ENCODE measurements around the gene WDR26. TPM values are rescaled to one million over a fixed set of nuclear protein-coding genes. Genes with fewer than 3 reads are reported as not detected.
"Not testable (repeated sequence)": the region's sequence is repeated elsewhere in the genome, so short reads cannot be mapped to it uniquely, and the experiment has no call there.

Gene WDR26
- 81.4 and 81.7 TPM in 2 replicates for total RNA-seq (2021)
- long read RNA-seq, full-length matches to known transcripts, result 10 of 42 reads
- long read RNA-seq, partial matches to known transcripts, result 7 of 42 reads
- long read RNA-seq, other reads (novel, unspliced or antisense), result 25 of 42 reads

GRCh38 chr1:224434691-224435317 lies at the start of gene WDR26:
Gene WDR26 (minus strand): TSS chr1:224434797.
- H3K4me1 ChIP-seq (ENCODE audit: insufficient read depth, low read length), result no peaks in the 10 kb centered on the region
- H4K20me1 ChIP-seq (ENCODE audit: control insufficient read depth, insufficient read depth, insufficient read length), result peaks cover 5% of the 10 kb centered on the region
- H3K14ac ChIP-seq (ENCODE audit: insufficient read depth, low read length), result peak within 1 kb of the TSS; percentile 21
- no peak within 1 kb of the TSS for H3K56ac ChIP-seq (ENCODE audit: insufficient read length, low read depth, low read length)
- no peak within 1 kb of the TSS for H2AFZ ChIP-seq (ENCODE audit: low read length)
- H2BK20ac ChIP-seq (ENCODE audit: low read depth, low read length, poor library complexity, severe bottlenecking), result no peak within 1 kb of the TSS
- DNase-seq, result peak; percentile 89
- peak within 1 kb of the TSS; percentile 69 for H3K18ac ChIP-seq (ENCODE audit: insufficient read length, low read depth, low read length)
- H3K36me3 Mint-ChIP-seq (ENCODE audit: insufficient read depth in 1 of 3, low read depth in 3 of 3), result peaks cover 16 to 31% (median 31%) of the 10 kb centered on the region in 3 experiments; a peak in 6 of 7 replicates
- peak within 1 kb of the TSS; percentile 94 to 96 for H3K4me3 Mint-ChIP-seq
- no peak within 1 kb of the TSS for H3K4ac ChIP-seq (ENCODE audit: low read depth, low read length)
- no CpG with 5 or more reads among the region's 46 CpGs for WGBS (ENCODE audit: extremely low coverage, insufficient read length, low lambda C conversion rate)
- peak within 1 kb of the TSS; percentile 82 for H3K9ac ChIP-seq (ENCODE audit: extremely low read depth, insufficient read length, low read length)
- H4K5ac ChIP-seq (ENCODE audit: insufficient read length, low read depth, low read length), result no peak within 1 kb of the TSS
- peaks cover 17% of the 10 kb centered on the region for H3K23me2 ChIP-seq (ENCODE audit: insufficient read length, low read depth, low read length, poor library complexity, severe bottlenecking)
- peak within 1 kb of the TSS; percentile 94 for H3K4me2 ChIP-seq (ENCODE audit: insufficient read depth, insufficient read length, low read length)
- H2BK120ac ChIP-seq (ENCODE audit: low read depth, low read length, poor library complexity, severe bottlenecking), result no peak within 1 kb of the TSS
- peaks cover 19% of the 10 kb centered on the region; the same call in 1 of the 2 replicates for H3K79me2 ChIP-seq (ENCODE audit: insufficient read depth, low read length)
- TF ChIP-seq CTCF (conservative IDR thresholded peaks at IDR 0.05), result no peak; the same call in 2 of the 3 replicates
- peaks cover 45% of the 10 kb centered on the region in 2 experiments for H3K4me1 Mint-ChIP-seq
- H3K79me1 ChIP-seq (ENCODE audit: insufficient read depth, low read depth, low read length, poor library complexity, severe bottlenecking), result no peaks in the 10 kb centered on the region
- no peaks in the 10 kb centered on the region for H3K9me3 Mint-ChIP-seq
- no peak within 1 kb of the TSS for H2AK5ac ChIP-seq (ENCODE audit: insufficient read length, low read length)
- no peak within 1 kb of the TSS for H2BK15ac ChIP-seq (ENCODE audit: low read depth, low read length)
- H4K91ac ChIP-seq (ENCODE audit: insufficient read length, low read depth, low read length), result no peak within 1 kb of the TSS
- H3K23ac ChIP-seq (ENCODE audit: insufficient read length, low read depth, low read length), result no peak within 1 kb of the TSS
- no peaks in the 10 kb centered on the region for H3K9me3 ChIP-seq (ENCODE audit: control insufficient read depth, low read depth, low read length)
- no peak within 1 kb of the TSS for H3T11ph ChIP-seq (ENCODE audit: low read length)
- no peak within 1 kb of the TSS for H4K8ac ChIP-seq (replicated peaks; ENCODE audit: insufficient read length, low read depth, low read length)
- H3K27me3 Mint-ChIP-seq (ENCODE audit: low read depth), result no peaks in the 10 kb centered on the region
- no peak within 1 kb of the TSS for H2BK12ac ChIP-seq (ENCODE audit: insufficient read length, low read depth, low read length)
- H3K27ac ChIP-seq (ENCODE audit: insufficient read length, low read depth, low read length), result no peak within 1 kb of the TSS
- H2BK5ac ChIP-seq (ENCODE audit: insufficient read length, low read length), result no peak within 1 kb of the TSS
- no peaks in the 10 kb centered on the region for H3K27me3 ChIP-seq (ENCODE audit: insufficient read depth, low read length)
- peak within 1 kb of the TSS; percentile 90 to 98 (median 90); a peak in 5 of 7 replicates for H3K27ac Mint-ChIP-seq

GRCh38 chr1:224483206-224483605 lies 48.6 kb upstream of the WDR26 start:
- not testable (repeated sequence) for H2BK15ac ChIP-seq (ENCODE audit: low read depth, low read length); H3K4me2 ChIP-seq (ENCODE audit: insufficient read depth, insufficient read length, low read length); H3K9me3 ChIP-seq (ENCODE audit: control insufficient read depth, low read depth, low read length); H2BK20ac ChIP-seq (ENCODE audit: low read depth, low read length, poor library complexity, severe bottlenecking); H3K4ac ChIP-seq (ENCODE audit: low read depth, low read length); H3K79me2 ChIP-seq (ENCODE audit: insufficient read depth, low read length); H3K4me1 ChIP-seq (ENCODE audit: insufficient read depth, low read length); H4K20me1 ChIP-seq (ENCODE audit: control insufficient read depth, insufficient read depth, insufficient read length); H2BK120ac ChIP-seq (ENCODE audit: low read depth, low read length, poor library complexity, severe bottlenecking); H3K14ac ChIP-seq (ENCODE audit: insufficient read depth, low read length); H3K27ac ChIP-seq (ENCODE audit: insufficient read length, low read depth, low read length); H3K4me3 Mint-ChIP-seq; H2AFZ ChIP-seq (ENCODE audit: low read length); H4K8ac ChIP-seq (replicated peaks; ENCODE audit: insufficient read length, low read depth, low read length); DNase-seq; H3K23ac ChIP-seq (ENCODE audit: insufficient read length, low read depth, low read length); H3K23me2 ChIP-seq (ENCODE audit: insufficient read length, low read depth, low read length, poor library complexity, severe bottlenecking); H3K27me3 ChIP-seq (ENCODE audit: insufficient read depth, low read length); H3K79me1 ChIP-seq (ENCODE audit: insufficient read depth, low read depth, low read length, poor library complexity, severe bottlenecking); H2BK12ac ChIP-seq (ENCODE audit: insufficient read length, low read depth, low read length); H3K27ac Mint-ChIP-seq; H3K56ac ChIP-seq (ENCODE audit: insufficient read length, low read depth, low read length); H2AK5ac ChIP-seq (ENCODE audit: insufficient read length, low read length); H3K18ac ChIP-seq (ENCODE audit: insufficient read length, low read depth, low read length); H3K9ac ChIP-seq (ENCODE audit: extremely low read depth, insufficient read length, low read length); H4K5ac ChIP-seq (ENCODE audit: insufficient read length, low read depth, low read length); H2BK5ac ChIP-seq (ENCODE audit: insufficient read length, low read length); H3K27me3 Mint-ChIP-seq (ENCODE audit: low read depth); H4K91ac ChIP-seq (ENCODE audit: insufficient read length, low read depth, low read length); H3T11ph ChIP-seq (ENCODE audit: low read length)
- peaks cover 2 to 32% (median 14%) of the 10 kb centered on the region in 3 experiments; a peak in 6 of 7 replicates for H3K36me3 Mint-ChIP-seq (ENCODE audit: insufficient read depth in 1 of 3, low read depth in 3 of 3)
- WGBS (ENCODE audit: extremely low coverage, insufficient read length, low lambda C conversion rate), result no CpG with 5 or more reads among the region's 7 CpGs
- H3K9me3 Mint-ChIP-seq, result peaks cover 17 to 20% of the 10 kb centered on the region in 2 experiments
- peaks cover 11 to 32% of the 10 kb centered on the region in 2 experiments for H3K4me1 Mint-ChIP-seq

Data from H9 (cell line).